Activated CD4-positive, alpha-beta T cell treated with anti-CD3 and anti-CD28 coated beads, Interleukin-2, amount 10 ng/mL, durations not matched to agents 24 days and 14 days (primary cell): ENCODE data around the gene CREB3L4. TPM values are rescaled to one million over a fixed set of nuclear protein-coding genes. Genes with fewer than 3 reads are reported as not detected.
A peak's percentile ranks its signal among the peaks of the same experiment; 100 is the strongest.
"Not testable (repeated sequence)": the region's sequence is repeated elsewhere in the genome, so short reads cannot be mapped to it uniquely, and the experiment has no call there.

Experiments
- DNase-seq: peaks from one replicate; pipeline ENCODE4 v3.0.0; 2022
- H3K27ac Mint-ChIP-seq: one replicate; pipeline ENCODE4 v1.8.0; 2022; ENCODE audit warnings: mild to moderate bottlenecking, mixed read lengths
- H3K27me3 Mint-ChIP-seq: one replicate; pipeline ENCODE4 v1.8.0; 2022; ENCODE audit warnings: mixed read lengths
- H3K36me3 Mint-ChIP-seq: one replicate; pipeline ENCODE4 v1.8.0; 2022; ENCODE audit warnings: low read depth, mild to moderate bottlenecking, mixed read lengths
- H3K4me1 Mint-ChIP-seq: one replicate; pipeline ENCODE4 v1.8.0; 2021; ENCODE audit warnings: mixed read lengths
- H3K4me3 Mint-ChIP-seq: one replicate; pipeline ENCODE4 v1.8.0; 2022; ENCODE audit warnings: mild to moderate bottlenecking, moderate library complexity, mixed read lengths
- H3K9me3 Mint-ChIP-seq: one replicate; pipeline ENCODE4 v1.8.0; 2021; ENCODE audit warnings: mixed read lengths
- intact Hi-C: fragments of 100-400 bp; cut with micrococcal nuclease; formaldehyde crosslinking; loops from one replicate; pipeline ENCODE4 v1.15.1; 2023
- total RNA-seq: library from RNA; stranded (reverse); gene quantifications from 2 replicates; pipeline ENCODE4 v1.2.3, GENCODE V29; 2022

The CREB3L4 gene
- total RNA-seq, 1 donor from 2014 or later = 8.3 TPM

GRCh38 chr1:153991151-153991630 is 23.5 kb downstream of the CREB3L4 start:
- DNase-seq = no peak
- peaks cover 34% of the 10 kb centered on the region for H3K4me1 Mint-ChIP-seq
- peaks cover 45% of the 10 kb centered on the region for H3K36me3 Mint-ChIP-seq
- peak overlapping the region; percentile 93 for H3K4me3 Mint-ChIP-seq
- intact Hi-C loops = loop anchor here (2.0 to 5.0 kb wide), 4 partner anchors 166 to 282 kb away; partner anchors contain the start of genes HAX1, INTS3 and NUP210L
- H3K9me3 Mint-ChIP-seq = peaks cover 3% of the 10 kb centered on the region
- no peaks in the 10 kb centered on the region for H3K27me3 Mint-ChIP-seq
- H3K27ac Mint-ChIP-seq = peak overlapping the region; percentile 96

- peak overlapping the region; percentile 93 for H3K4me3 Mint-ChIP-seq
- peaks cover 3% of the 10 kb centered on the region for H3K9me3 Mint-ChIP-seq
- no peak for DNase-seq
- H3K27me3 Mint-ChIP-seq = no peaks in the 10 kb centered on the region
- peaks cover 49% of the 10 kb centered on the region for H3K36me3 Mint-ChIP-seq
- intact Hi-C loops = loop anchor here (2.0 to 5.0 kb wide), 4 partner anchors 165 to 281 kb away; partner anchors contain the start of genes HAX1, INTS3 and NUP210L
- peak overlapping the region; percentile 96 for H3K27ac Mint-ChIP-seq
- peaks cover 29% of the 10 kb centered on the region for H3K4me1 Mint-ChIP-seq
Measured at GRCh38 chr1:153991806-153992205, 24.1 kb downstream of the CREB3L4 start.

GRCh38 chr1:153995202-153995601 is 27.5 kb downstream of the CREB3L4 start:
- Mint-ChIP-seq H3K27ac (no peak overlapping the region), H3K4me3 (no peak overlapping the region), H3K36me3 (peaks cover 50% of the 10 kb centered on the region), H3K9me3 (peaks cover 3% of the 10 kb centered on the region), H3K4me1 (peaks cover 22% of the 10 kb centered on the region), H3K27me3 (no peaks in the 10 kb centered on the region)
- intact Hi-C loops = no loop called here
- DNase-seq = no peak

GRCh38 chr1:153995640-153996039 is 27.9 kb downstream of the CREB3L4 start:
- H3K4me1 Mint-ChIP-seq = peaks cover 18% of the 10 kb centered on the region
- H3K4me3 Mint-ChIP-seq = no peak overlapping the region
- H3K27me3 Mint-ChIP-seq = no peaks in the 10 kb centered on the region
- H3K27ac Mint-ChIP-seq = no peak overlapping the region
- DNase-seq = no peak
- peaks cover 48% of the 10 kb centered on the region for H3K36me3 Mint-ChIP-seq
- intact Hi-C loops = no loop called here
- no peaks in the 10 kb centered on the region for H3K9me3 Mint-ChIP-seq

- H3K27ac Mint-ChIP-seq, intact Hi-C loops, H3K9me3 Mint-ChIP-seq, H3K4me3 Mint-ChIP-seq, DNase-seq, H3K27me3 Mint-ChIP-seq: not testable (repeated sequence)
- Mint-ChIP-seq H3K36me3 (peaks cover 36% of the 10 kb centered on the region), H3K4me1 (peaks cover 10% of the 10 kb centered on the region)
Measured at GRCh38 chr1:153996882-153997281, 29.2 kb downstream of the CREB3L4 start.

GRCh38 chr1:154000420-154000819 is 32.7 kb downstream of the CREB3L4 start:
- DNase-seq = no peak
- Mint-ChIP-seq H3K4me3 (no peak overlapping the region), H3K36me3 (peaks cover 11% of the 10 kb centered on the region), H3K27me3 (no peaks in the 10 kb centered on the region), H3K27ac (no peak overlapping the region), H3K9me3 (no peaks in the 10 kb centered on the region), H3K4me1 (no peaks in the 10 kb centered on the region)
- intact Hi-C loops = no loop called here

- no peaks in the 10 kb centered on the region for H3K36me3 Mint-ChIP-seq
- H3K4me3 Mint-ChIP-seq = no peak overlapping the region
- H3K9me3 Mint-ChIP-seq = no peaks in the 10 kb centered on the region
- H3K4me1 Mint-ChIP-seq = no peaks in the 10 kb centered on the region
- no peak for DNase-seq
- no peak overlapping the region for H3K27ac Mint-ChIP-seq
- no peaks in the 10 kb centered on the region for H3K27me3 Mint-ChIP-seq
- intact Hi-C loops = no loop called here
Measured at GRCh38 chr1:154006136-154006535, 38.4 kb downstream of the CREB3L4 start.

- no peak overlapping the region for H3K27ac Mint-ChIP-seq
- H3K9me3 Mint-ChIP-seq = no peaks in the 10 kb centered on the region
- H3K4me3 Mint-ChIP-seq = no peak overlapping the region
- H3K27me3 Mint-ChIP-seq = no peaks in the 10 kb centered on the region
- DNase-seq = no peak
- H3K4me1 Mint-ChIP-seq = peaks cover 1% of the 10 kb centered on the region
- intact Hi-C loops = no loop called here
- no peaks in the 10 kb centered on the region for H3K36me3 Mint-ChIP-seq
Measured at GRCh38 chr1:154012129-154012528, 44.4 kb downstream of the CREB3L4 start.

- intact Hi-C loops, H3K27ac Mint-ChIP-seq, H3K9me3 Mint-ChIP-seq, H3K27me3 Mint-ChIP-seq, DNase-seq, H3K4me1 Mint-ChIP-seq, H3K36me3 Mint-ChIP-seq, H3K4me3 Mint-ChIP-seq: not testable (repeated sequence)
Measured at GRCh38 chr1:154012543-154012942, 44.8 kb downstream of the CREB3L4 start.

- Mint-ChIP-seq H3K27ac (no peak overlapping the region), H3K36me3 (no peaks in the 10 kb centered on the region), H3K9me3 (no peaks in the 10 kb centered on the region), H3K27me3 (no peaks in the 10 kb centered on the region), H3K4me1 (peaks cover 1% of the 10 kb centered on the region), H3K4me3 (no peak overlapping the region)
- DNase-seq = no peak
- intact Hi-C loops = no loop called here
Measured at GRCh38 chr1:154014154-154014907, 46.6 kb downstream of the CREB3L4 start.

GRCh38 chr1:154019269-154019668 is 51.6 kb downstream of the CREB3L4 start:
- DNase-seq = no peak
- H3K27ac Mint-ChIP-seq = no peak overlapping the region
- no peaks in the 10 kb centered on the region for H3K9me3 Mint-ChIP-seq
- no peak overlapping the region for H3K4me3 Mint-ChIP-seq
- no peaks in the 10 kb centered on the region for H3K27me3 Mint-ChIP-seq
- intact Hi-C loops = no loop called here
- peaks cover 1% of the 10 kb centered on the region for H3K4me1 Mint-ChIP-seq
- no peaks in the 10 kb centered on the region for H3K36me3 Mint-ChIP-seq

- Mint-ChIP-seq H3K9me3 (no peaks in the 10 kb centered on the region), H3K36me3 (no peaks in the 10 kb centered on the region), H3K4me3 (no peak overlapping the region), H3K4me1 (no peaks in the 10 kb centered on the region), H3K27me3 (no peaks in the 10 kb centered on the region), H3K27ac (no peak overlapping the region)
- no peak for DNase-seq
- intact Hi-C loops = no loop called here
Measured at GRCh38 chr1:154019940-154020339, 52.2 kb downstream of the CREB3L4 start.
